ENCODE measurements around the gene ARHGAP27.

Gene ARHGAP27

DNA sequence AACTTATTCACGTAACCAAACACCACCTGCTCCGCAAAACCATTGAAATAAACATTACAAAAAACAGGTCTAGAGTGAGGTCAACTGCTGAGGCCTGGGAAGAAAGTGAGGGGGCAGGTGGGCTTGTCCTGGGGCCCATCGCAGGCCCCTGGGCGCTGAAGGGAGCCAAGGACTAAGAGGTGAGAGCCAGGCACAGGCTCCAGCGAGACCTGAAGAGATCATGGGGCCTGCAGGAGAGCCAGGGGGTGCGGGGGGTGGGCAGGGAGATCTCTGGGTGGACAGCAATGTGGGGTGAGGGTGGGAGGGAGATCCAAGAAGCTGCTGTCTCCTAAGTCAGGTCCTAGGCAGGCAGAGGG lies 7.9 kb downstream of the ARHGAP27 start:
- Histone ChIP-seq H3K4me1 (ENCODE audit: control insufficient read depth, insufficient read depth, low read length) (no peaks in the 10 kb centered on the region), H3K27ac (ENCODE audit: low read depth, low read length) (no peak overlapping the region), H3K4me3 (ENCODE audit: low read length) (peak overlapping the region; percentile 21), H3K36me3 (ENCODE audit: control insufficient read depth, insufficient read depth, low read length) (peaks cover 3% of the 10 kb centered on the region), H3K9ac (ENCODE audit: low read length) (peak overlapping the region; percentile 56), H3K27me3 (ENCODE audit: control insufficient read depth, insufficient read depth, low read length) (peaks cover 4% of the 10 kb centered on the region)

DNA sequence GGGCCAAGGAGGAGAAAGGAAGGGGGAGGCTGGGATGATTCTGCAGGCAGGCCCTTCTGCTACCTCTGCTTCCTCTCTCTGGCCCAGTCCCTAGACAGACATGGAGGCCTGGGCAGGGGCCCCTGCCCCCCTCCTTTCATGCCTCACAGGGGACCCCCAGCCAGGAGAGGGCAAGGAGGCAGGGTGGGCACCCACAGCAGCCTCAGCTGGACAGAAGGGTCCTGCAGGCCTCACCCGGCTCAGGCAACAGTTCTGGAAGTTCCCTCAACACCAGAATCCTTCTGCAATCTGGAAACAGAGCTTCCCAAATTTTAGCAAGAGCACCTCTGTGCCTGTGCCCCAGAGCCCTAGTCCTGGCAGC lies 8.7 kb downstream of the ARHGAP27 start:
- Histone ChIP-seq H3K36me3 (ENCODE audit: control insufficient read depth, insufficient read depth, low read length) (no peaks in the 10 kb centered on the region), H3K9ac (ENCODE audit: low read length) (no peak overlapping the region), H3K4me3 (ENCODE audit: low read length) (peak overlapping the region; percentile 11), H3K27ac (ENCODE audit: low read depth, low read length) (no peak overlapping the region), H3K4me1 (ENCODE audit: control insufficient read depth, insufficient read depth, low read length) (no peaks in the 10 kb centered on the region), H3K27me3 (ENCODE audit: control insufficient read depth, insufficient read depth, low read length) (peaks cover 1% of the 10 kb centered on the region)

DNA sequence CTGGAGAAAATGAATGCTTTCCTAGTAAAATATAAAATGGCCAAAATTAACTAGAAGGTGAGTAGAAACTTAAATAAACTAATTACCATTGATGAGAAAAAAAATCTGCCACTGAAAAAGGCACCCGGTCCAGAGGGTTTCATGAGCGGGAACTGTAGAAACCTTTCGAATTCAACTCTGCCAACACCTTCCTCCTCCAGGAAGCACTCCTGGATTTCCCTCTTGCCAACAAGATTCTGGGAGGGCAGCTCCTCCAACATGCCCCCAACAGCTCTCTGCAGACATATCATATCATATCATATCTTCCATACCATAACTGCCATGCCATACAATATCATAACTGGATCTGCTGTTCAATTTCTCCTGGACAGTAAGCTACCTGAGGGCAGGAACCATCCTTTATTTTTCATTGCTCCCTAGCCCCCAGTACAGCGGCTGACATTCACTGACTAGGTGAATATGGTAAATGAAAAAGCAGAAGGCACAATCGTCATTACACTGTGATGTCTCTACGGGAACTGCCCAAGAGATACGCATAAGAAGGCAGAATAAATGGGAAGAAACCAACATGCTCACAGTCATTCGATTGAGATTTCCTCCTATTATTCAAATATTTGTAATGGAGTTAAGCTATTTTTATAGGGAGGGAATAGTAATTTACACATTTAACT lies 9.2 kb downstream of the ARHGAP27 start:
- no peaks in the 10 kb centered on the region for H3K27me3 ChIP-seq (ENCODE audit: control insufficient read depth, insufficient read depth, low read length)
- no peak overlapping the region for H3K4me3 ChIP-seq (ENCODE audit: low read length)
- H3K36me3 ChIP-seq (ENCODE audit: control insufficient read depth, insufficient read depth, low read length): no peaks in the 10 kb centered on the region
- no peak overlapping the region for H3K9ac ChIP-seq (ENCODE audit: low read length)
- no peak overlapping the region for H3K27ac ChIP-seq (ENCODE audit: low read depth, low read length)
- no peaks in the 10 kb centered on the region for H3K4me1 ChIP-seq (ENCODE audit: control insufficient read depth, insufficient read depth, low read length)

DNA sequence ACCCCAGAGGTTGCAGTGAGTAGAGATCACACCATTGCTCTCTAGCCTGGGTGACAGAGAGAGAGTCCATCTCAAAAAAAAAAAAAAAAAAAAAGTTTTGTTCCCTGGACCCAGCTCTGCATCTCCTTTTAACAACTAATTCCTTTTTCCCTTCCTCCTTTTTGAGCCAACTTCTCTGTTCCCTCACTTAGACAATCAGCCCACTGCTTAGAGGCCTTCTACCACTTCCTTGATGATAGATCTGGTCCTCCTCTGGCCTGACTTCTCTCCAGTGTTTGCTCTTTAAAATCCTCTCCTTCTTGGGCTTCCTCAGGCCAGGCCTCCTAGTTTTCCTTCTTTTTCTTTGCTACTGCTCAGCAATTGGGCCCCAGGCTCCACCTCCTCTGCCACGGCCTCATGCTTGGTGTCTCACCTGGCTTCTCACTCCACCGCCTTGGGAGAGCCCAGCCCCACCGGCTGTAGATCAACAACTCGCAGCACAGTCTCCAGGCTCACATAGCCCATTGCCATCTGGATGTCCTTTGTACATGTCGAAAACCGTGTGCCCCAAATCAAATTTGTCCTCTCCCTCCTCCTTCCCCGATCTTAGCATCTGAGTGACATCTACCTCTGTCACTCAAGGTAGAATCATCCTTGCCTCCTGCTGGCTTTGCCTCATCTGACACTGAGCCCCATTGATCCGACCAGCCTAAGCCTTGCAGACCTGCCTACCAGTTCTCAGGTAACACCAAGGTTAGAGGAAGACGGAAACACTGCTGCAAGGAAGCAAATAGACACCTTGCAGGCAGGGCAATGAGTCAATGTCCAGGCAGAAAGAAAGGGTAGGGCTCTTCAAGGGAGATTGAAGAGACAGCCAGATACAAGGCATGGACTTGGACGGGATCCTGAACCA lies 17.4 kb downstream of the ARHGAP27 start:
- Histone ChIP-seq H3K27me3 (ENCODE audit: control insufficient read depth, insufficient read depth, low read length) (no peaks in the 10 kb centered on the region), H3K4me3 (ENCODE audit: low read length) (peak overlapping the region; percentile 9), H3K9ac (ENCODE audit: low read length) (no peak overlapping the region), H3K27ac (ENCODE audit: low read depth, low read length) (no peak overlapping the region), H3K36me3 (ENCODE audit: control insufficient read depth, insufficient read depth, low read length) (no peaks in the 10 kb centered on the region), H3K4me1 (ENCODE audit: control insufficient read depth, insufficient read depth, low read length) (no peaks in the 10 kb centered on the region)

DNA sequence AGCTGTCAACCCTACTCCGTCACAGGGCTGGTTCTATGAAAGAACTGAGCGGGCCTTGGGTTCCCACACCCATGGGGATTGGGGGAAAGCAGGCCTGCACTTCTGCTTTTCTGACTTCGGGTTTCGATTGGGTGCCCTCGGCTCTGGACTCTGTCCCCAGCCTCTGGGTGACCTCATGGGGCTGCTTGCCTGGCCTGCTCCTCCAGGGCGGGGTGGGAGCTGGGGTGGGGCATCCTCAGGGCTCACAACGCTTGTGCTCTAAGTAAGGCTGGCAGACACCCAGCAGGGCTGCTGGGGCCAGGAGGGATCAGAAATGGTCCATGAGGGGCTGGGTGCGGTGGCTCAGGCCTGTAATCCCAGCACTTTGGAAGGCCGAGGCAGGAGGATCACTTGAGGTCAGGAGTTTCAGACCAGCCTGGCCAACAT lies 19.2 kb downstream of the ARHGAP27 start:
- Histone ChIP-seq H3K9ac (ENCODE audit: low read length) (no peak overlapping the region), H3K27ac (ENCODE audit: low read depth, low read length) (no peak overlapping the region), H3K4me3 (ENCODE audit: low read length) (no peak overlapping the region), H3K36me3 (ENCODE audit: control insufficient read depth, insufficient read depth, low read length) (no peaks in the 10 kb centered on the region), H3K4me1 (ENCODE audit: control insufficient read depth, insufficient read depth, low read length) (no peaks in the 10 kb centered on the region), H3K27me3 (ENCODE audit: control insufficient read depth, insufficient read depth, low read length) (no peaks in the 10 kb centered on the region)

DNA sequence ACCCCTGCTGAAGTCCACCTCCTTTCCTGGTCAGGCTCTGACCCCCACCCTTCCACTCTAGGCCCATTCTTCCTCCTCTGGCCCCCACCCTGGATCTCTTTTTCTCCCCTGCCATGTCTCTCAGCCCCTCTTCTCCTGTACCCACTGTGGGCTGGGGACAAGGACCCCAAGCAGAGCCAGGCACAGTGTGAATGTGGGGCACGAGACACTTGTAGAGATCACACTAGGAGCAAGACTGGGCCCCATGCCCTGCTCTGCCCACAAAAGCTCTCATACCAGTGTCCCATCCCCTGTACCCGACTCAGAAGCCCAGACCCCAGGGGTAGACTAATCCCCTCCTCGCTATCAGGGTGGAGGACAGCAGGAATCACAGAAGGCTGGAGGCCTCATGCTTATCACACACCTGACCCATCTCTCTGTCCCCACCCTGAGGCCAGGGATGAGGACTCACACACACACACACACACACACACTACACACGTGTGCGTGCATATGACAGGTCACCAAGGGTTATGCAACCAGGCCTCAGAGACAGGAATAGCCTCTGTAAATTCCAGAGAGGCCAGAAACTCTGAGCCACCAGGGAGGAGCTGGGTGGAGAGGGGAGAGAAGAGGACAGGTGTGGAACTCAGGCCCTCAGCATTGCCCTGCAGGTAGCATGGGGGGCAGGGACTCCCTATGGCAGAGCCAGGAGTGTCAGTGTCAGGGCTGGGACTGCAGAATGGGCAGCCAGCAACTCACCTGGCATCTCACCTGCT lies 21.1 kb downstream of the ARHGAP27 start:
- Histone ChIP-seq H3K27me3 (ENCODE audit: control insufficient read depth, insufficient read depth, low read length) (no peaks in the 10 kb centered on the region), H3K4me3 (ENCODE audit: low read length) (no peak overlapping the region), H3K36me3 (ENCODE audit: control insufficient read depth, insufficient read depth, low read length) (no peaks in the 10 kb centered on the region), H3K9ac (ENCODE audit: low read length) (no peak overlapping the region), H3K27ac (ENCODE audit: low read depth, low read length) (no peak overlapping the region), H3K4me1 (ENCODE audit: control insufficient read depth, insufficient read depth, low read length) (no peaks in the 10 kb centered on the region)

DNA sequence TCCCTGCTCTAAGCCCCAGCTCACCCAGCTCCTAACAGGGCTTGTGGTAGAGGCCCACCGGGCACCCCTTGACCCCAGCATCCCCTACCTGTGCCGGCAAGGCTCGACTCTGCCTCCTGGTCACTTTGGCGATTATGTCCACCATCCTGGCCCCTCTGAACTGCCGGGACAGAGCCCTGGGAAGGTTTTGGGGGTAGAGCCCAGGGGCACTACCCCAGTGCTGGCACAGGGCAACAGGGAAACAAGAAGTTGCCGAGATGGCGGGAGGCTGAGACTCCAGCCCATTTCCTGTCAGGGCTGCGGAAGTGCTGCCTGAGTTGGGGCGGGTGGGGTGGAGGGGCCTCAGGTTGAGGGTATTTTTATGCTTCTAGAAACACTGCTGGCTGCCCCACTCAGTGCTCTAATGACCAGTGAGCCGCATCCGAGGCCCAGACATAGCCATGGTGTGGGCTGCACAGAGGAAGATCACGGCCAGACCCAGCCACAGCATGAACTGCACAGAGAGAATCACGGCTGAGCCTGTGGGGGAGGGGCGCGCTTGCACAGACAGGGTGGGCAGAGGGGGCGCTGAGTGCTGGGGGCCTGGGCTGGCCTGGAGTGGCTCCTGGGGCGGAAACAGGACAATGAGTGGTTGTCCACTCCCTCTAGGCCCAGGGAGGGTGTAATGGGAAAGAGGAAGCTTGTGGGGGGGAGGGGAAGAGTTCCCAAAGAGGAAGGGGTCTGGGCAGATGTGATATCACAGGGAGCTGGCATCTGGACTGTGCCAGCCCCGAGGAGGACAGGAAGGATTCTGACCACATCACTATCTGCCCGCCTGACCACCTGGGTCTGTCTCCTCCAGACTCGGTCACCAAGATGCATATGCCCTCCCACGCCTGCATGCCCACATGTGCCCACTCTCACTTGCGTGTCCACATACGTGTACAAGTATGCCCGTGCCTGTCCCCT lies 22.3 kb downstream of the ARHGAP27 start:
- H3K4me3 ChIP-seq (ENCODE audit: low read length): peak overlapping the region; percentile 60
- H3K27me3 ChIP-seq (ENCODE audit: control insufficient read depth, insufficient read depth, low read length): no peaks in the 10 kb centered on the region
- H3K9ac ChIP-seq (ENCODE audit: low read length): no peak overlapping the region
- H3K4me1 ChIP-seq (ENCODE audit: control insufficient read depth, insufficient read depth, low read length): no peaks in the 10 kb centered on the region
- no peaks in the 10 kb centered on the region for H3K36me3 ChIP-seq (ENCODE audit: control insufficient read depth, insufficient read depth, low read length)
- H3K27ac ChIP-seq (ENCODE audit: low read depth, low read length): peak overlapping the region; percentile 50

DNA sequence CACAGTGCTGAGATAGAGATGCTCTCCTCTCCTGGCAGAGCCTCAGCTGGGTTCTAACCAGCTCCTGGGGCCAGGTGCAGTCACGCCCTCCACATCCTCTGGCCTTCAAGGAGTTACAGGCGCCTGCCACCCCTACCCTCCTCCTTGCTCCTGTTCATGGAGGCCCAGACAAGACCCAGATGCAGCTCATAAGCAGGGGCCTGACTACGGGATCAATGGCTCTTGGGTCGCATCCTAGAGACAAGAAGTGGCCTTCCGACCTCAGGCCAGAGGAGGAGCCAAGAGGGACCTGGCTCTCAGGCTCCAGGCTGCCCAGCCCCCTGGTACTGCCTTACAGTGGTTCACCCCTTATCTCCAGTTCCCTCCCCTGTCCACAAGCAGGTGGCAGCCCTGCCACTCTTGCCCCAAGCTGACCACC lies 23.0 kb downstream of the ARHGAP27 start:
- Histone ChIP-seq H3K9ac (ENCODE audit: low read length) (no peak overlapping the region), H3K4me3 (ENCODE audit: low read length) (peak overlapping the region; percentile 60), H3K4me1 (ENCODE audit: control insufficient read depth, insufficient read depth, low read length) (no peaks in the 10 kb centered on the region), H3K27ac (ENCODE audit: low read depth, low read length) (no peak overlapping the region), H3K27me3 (ENCODE audit: control insufficient read depth, insufficient read depth, low read length) (no peaks in the 10 kb centered on the region), H3K36me3 (ENCODE audit: control insufficient read depth, insufficient read depth, low read length) (peaks cover 1% of the 10 kb centered on the region)

DNA sequence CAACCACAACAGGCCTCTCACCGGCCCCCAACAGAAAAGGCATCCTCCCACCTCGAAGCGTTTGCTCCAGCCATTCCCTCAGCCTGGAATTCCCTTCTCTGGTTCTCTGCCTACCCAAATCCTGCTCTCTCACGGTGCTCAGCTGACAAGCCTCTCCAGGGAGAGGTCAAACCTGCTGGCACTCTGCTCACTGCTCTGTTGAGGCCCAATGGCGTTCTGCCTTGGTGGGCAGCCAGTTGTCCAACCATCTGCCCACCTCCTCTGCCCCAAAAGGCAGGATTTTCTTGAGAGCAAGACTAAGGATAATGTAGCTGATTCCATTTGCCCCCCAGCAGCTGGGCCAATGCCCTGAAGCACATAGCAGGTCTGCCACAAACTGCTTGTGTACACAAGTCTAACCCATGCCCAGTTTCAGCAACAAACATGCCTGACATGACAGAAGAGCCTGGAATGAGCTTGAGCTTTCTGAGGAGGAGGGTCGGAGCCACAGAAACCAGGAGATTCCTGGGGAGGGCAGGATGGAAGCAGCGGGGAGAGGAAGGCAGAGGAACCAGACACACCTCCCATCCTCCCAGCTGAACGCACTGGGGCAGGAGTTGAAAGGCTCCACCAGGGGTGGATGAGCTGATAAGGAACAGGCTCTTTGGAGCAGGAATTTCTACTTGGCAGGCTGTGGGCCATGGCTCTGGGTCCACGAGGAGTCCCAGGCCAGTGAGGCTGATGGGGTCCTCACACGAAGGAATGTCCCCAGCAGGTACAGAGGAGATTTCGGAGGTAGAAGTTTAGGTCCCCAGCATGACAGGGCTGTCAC lies 23.9 kb downstream of the ARHGAP27 start:
- Histone ChIP-seq H3K9ac (ENCODE audit: low read length) (peak overlapping the region; percentile 13), H3K36me3 (ENCODE audit: control insufficient read depth, insufficient read depth, low read length) (peaks cover 8% of the 10 kb centered on the region), H3K4me3 (ENCODE audit: low read length) (peak overlapping the region; percentile 60), H3K27ac (ENCODE audit: low read depth, low read length) (no peak overlapping the region), H3K27me3 (ENCODE audit: control insufficient read depth, insufficient read depth, low read length) (no peaks in the 10 kb centered on the region), H3K4me1 (ENCODE audit: control insufficient read depth, insufficient read depth, low read length) (no peaks in the 10 kb centered on the region)

DNA sequence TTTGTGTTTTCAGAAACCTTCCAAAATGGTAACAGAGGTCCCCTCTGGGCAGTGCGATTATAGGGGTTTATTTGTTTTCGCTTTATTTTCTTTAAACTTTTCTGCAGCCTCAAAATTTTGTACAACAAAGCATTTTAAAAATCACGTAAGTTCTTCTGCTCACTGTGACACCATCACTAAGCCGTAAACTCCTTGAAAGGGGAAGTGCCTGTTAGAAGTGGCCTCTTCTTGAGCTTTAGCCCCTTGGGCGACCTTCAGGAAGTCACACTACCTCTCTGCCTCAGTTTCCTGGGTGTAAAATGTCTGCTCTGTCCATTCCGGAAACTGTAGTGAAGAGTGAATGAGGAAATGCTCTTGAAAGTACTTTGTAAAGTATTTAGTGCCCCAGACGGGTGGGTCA lies 26.6 kb downstream of the ARHGAP27 start:
- Histone ChIP-seq H3K27me3 (ENCODE audit: control insufficient read depth, insufficient read depth, low read length) (no peaks in the 10 kb centered on the region), H3K36me3 (ENCODE audit: control insufficient read depth, insufficient read depth, low read length) (peaks cover 14% of the 10 kb centered on the region), H3K4me1 (ENCODE audit: control insufficient read depth, insufficient read depth, low read length) (no peaks in the 10 kb centered on the region), H3K9ac (ENCODE audit: low read length) (no peak overlapping the region), H3K27ac (ENCODE audit: low read depth, low read length) (no peak overlapping the region), H3K4me3 (ENCODE audit: low read length) (no peak overlapping the region)
